HS-27A (cell line): ENCODE measurements around the gene ARX.

Experiments used
- DNase-seq: peaks from one replicate; pipeline ENCODE4 v3.0.0-alpha.2; 2012; ENCODE audit warnings: low read depth, missing footprints

ARX gene

DNA sequence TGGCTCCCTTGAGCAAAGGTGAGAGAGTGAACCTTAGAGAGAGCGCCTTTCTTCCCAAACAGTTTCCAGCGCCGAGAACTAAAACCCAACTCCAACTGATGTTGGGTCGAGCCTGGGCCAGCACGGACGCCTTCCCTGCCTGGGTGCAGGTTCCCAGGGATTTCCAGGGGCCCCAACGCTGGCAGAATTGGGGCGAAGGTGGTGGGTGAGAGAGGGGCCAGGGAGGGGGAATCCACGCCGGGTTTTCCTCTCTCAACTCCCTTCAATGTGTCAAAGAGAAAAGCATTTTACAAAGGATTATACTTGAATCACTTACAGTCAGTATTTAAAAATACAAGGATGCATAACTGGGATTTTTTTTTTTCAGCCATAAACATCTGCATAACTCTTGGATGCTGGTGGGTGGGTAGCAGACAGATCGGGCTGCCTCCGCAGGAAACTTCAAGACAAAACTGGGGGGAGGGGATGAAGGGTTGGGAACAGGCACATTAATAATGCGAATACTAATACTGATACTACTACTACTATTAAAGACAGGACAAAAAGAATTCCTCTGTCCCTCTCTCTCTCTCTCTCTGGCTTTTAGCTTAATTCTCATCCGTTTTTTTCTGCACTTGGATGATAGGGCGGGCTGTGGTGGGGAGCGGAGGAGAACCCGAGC lies 1.3 kb upstream of the ARX start:
- no peak for DNase-seq

DNA sequence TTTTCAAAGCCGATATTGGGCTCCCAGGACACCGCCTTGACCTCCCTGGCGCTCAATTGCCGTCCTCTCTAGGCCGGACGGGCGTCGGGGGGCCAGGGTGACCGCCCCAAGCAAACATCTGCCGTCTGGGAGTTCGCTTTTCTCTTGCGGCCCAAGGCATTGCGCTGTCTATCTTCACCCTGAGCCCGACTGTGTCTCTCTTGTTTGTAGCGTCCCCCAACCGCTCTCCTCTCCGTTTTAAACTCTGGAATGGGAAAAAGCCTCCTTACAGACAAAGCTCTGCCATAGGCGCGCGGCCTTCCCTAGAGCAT lies 551 bp upstream of the ARX start:
- no peak for DNase-seq

DNA sequence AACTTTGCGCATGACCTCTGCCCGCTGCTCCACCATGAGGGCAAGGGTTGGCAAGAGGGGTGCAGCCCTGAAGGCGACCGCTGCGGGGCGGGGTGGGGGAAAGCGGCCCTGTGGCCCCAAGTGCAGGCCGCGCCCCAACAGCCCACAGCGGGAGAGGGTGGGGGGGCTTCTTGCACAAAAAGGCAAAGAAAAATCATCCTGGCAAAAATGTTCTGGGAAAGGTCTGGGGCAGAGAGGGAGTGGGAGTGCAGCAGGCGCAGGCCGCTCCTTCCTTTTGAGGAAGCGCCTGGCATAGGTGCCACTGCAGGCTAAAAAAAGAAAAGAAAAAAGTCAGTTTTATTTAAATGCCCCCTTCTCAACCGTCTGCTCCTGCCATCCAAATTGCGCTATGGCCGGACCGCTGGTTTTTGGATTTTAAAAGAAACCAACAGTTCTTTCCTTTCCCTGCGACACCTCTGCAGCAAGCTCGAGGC lies 1.4 kb downstream of the ARX start:
- no peak for DNase-seq

DNA sequence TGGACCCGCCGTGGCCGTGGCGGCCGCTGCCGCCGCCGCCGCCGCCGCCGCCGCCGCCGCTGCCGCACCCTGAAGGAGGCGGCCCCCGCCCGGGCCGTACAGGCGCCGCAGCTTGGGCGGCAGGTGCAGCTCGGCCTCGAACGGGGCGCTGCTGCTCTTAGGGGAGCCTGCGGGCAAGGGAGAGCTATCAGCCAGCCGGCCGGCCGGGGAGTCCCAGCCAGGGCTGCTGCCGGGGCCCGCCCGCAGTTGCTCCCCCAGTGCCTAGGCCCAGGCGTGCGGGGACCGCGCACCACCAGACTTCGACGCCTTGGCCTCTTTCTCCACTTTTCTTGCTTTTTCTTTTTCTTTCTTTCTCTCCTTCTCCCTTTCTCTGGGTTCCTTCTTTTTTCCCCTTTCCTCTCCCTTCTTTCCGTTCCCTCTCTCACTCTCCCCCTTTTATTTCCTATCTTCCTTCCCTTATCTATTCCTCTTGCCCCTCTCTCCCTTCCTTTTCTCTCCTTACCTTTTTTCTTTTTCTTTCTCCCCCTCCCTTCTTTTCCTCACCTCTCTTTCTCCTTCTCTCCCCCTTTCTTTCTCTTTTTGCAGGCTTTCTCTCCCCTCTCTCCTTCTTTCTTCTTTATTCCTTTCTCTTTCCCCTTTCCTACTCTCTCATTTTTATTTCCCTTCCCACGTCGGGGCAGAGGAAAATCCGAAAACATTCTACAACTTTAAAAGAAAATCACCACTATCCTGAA lies 2.0 kb downstream of the ARX start:
- DNase-seq = no peak

DNA sequence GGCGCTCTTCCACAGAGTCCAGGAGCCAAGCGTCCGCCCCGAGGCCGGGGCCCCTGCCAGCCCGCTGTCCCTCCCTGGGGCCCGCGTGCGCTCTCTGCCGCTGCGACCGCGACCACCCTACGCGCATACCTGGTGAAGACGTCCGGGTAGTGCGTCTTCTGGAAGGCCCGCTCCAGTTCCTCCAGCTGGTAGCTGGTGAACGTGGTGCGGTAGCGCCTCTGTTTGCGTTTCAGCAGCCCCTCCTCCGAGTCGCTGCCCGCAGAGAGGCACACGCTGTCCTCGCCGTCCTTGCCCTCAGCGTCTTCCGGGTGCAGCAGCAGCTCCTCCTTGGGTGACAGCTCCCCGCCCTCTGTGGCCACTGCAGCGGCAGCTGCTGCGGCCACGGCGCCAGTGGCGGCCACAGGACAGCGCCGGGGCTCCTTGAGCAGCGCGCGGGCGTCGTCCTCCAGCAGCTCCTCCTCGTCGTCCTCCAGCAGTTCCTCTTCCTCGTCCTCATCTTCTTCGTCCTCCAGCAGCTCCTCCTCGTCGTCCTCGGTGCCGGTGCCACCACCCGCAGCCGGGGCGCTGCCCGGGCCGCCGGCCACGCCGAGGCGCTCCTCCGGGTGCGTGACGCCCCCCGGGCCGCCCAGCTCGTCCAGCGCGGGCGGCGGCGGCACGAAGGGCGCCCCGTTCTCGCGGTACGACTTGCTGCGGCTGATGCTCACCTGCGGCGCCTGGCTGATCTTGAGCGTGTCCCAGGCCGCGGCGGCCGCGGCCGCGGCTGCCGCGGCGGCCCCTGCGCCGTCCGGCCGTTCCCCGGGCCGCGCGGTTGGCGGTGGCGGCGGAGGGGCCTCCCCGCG lies 2.8 kb downstream of the ARX start:
- DNase-seq = no peak

DNA sequence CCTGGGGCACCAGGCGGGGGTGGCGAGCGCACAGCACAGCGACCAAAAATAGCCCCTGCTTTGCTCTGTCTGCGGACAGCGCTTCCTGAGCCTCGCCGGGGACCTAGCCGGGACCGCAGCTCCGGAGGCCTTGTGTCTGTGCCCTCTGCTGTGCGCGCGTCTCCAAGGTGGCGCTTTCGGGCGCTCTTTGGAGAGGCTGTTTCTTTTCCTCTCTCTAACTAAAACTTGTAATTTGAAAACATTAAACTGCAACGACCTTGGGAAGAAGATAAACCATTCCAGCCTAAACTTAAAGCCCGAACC lies 3.4 kb downstream of the ARX start:
- DNase-seq = no peak

DNA sequence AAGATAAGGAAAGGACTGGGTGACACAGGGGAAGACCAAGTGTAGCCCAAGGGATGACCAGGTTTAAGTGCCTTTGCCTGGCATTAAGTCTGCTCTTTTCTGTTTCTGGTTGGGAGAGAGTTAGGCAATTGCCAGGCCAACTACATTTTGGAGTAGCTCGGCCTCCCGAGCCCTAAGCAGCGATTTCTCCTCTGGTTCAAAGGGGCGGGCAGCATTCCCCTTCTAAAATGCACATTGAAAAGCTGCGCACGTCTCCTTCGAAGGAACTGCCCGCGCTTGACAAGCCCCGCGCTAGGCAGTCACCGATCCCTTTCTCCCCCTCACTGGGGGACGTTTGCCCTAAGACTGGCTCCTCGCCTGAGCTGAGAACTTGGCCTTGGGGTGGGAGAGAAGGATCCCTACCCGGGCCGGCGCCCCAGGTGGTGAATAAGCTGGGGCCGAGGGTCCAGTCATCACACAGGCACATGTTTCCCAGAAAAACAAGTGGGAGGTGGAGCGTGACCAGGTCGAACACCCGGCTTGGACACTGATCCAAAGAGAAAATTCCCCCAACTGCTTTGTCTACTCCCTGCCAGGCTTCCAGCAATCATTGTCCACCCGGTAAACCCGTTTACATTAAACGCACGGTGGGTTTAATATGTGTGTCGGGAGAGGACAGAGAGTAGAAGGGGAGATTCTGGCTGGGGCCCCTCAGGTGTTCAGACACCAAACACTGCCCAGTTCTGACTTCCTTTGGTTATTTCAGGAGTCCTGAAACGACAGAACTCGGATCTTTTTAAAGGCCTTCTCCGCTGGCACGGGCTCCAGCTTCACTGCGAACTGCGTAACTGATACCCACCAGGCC lies 4.0 kb downstream of the ARX start:
- DNase-seq = no peak

DNA sequence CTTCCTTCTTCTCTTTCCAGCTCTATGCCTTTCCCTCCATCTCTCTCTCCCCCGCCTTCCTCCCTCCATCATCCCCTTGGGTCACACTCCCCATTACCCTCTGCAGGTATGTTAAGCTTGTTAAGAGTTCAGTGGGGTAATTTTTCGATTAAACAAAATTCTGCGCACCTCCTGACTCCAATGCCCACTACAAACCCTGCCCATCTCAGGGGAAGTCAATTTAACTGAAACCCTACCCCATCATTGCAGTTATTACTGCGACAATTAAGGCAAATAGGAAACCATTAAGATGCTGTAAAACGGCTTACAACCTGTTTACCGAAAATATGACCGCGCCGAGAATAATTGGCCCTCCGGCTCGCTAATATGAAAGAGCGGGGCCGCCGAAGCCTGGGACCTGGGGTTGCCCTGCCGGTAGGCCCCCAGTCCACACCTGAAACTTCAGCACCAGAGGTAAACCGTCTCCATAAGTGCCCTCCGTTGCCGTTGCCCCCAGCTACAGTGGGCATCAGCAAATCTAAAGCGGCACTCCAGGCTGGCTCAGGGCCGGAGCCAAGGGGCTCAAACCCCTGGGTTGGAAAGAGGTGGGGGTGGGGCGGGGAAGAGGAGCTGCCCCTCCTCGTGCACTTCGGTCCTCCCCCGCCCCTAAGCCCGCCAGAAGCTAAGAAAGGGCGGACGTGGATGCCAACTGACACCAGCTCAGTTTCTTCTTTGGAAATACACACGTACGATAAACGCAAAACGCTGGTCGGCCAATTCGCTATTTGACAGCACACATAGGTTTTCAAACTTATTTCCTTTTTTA lies 4.8 kb downstream of the ARX start:
- DNase-seq = no peak

DNA sequence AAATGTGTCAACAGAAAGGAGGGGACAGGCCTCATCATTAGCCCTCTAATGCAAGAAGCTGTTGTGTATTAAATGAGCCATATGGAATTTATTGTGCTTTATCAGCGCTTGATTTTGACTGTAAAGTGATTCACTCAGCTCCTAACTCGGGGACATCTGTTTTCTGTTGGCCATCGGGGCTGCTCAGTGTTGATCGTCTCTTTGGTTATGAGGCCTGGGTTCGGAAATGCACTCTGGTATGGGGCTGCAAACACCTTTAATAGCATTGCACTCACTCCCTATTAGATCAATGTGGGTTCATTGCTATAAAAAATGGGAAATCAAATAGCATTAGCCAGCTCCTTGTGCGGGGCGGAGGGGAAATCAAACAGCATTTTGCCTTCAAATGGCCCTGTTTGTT lies 6.4 kb downstream of the ARX start:
- no peak for DNase-seq

DNA sequence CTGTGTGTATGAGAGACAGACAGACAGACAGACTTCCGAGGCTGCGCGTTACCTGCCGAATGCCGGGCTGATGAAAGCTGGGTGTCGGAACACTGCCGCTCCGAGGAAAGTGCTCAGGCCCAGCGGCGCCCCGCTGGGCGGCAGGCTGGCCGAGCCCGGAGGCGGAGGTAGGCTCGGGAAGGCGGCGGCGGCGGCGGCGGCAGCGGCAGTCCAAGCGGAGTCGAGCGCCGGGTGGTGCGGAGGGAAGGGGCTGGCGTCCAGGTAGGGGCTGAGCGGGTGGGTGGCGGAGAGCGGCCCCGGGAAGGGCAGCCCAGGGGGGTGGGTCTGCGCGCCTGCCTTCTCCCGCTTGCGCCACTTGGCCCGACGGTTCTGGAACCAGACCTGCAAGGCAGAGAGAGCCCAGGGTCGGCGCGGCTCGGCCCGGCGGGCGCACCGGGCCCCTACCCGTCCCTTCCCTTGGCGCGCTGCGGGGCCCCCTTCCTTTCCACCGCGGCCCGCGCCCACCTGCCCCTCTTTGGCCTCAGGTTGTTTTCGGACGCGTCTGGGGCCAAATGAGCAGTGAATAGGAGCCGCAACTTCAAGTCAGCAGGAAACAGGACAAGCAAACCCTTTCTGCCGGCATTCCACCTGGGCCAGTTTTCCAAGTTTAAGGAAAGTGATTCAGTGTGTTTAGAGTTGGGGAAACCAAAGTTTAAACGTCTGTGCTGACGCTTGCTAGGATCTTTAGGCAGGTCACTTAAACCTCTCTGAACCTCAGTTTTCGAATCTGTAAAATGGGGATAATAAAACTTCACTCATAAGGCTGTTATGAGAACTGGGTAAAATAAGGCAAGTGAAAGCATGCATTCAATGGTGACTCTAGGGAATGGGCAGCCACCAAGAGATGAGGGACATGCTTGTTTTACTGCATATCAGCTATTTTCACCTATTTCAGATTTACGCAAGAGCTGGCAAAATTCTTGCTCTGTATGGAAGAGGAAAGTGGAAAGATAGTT lies 8.4 kb downstream of the ARX start:
- DNase-seq = no peak

DNA sequence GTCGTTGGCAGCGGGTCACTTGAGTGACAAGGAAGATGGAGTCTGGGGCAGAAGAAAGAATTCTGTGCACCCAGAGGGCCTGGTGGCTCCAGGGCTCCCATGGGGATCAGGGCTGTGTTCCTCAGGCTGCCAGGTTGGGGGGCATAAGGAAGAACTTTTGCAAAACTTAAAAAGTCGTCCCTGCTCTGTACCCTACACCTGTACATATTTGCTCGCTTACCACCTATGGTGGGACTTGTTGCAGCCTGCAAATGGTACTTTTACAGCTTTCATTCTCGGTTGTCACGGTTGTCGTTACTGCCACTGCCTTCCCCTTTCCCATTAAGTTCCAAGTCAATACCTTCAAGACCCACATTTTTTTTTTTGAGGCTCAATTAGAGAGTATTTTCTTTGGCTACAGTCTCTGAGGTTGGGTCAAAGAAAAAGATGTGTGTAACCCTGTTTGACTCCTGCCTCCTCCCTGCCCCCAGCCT lies 9.1 kb downstream of the ARX start:
- DNase-seq = no peak

DNA sequence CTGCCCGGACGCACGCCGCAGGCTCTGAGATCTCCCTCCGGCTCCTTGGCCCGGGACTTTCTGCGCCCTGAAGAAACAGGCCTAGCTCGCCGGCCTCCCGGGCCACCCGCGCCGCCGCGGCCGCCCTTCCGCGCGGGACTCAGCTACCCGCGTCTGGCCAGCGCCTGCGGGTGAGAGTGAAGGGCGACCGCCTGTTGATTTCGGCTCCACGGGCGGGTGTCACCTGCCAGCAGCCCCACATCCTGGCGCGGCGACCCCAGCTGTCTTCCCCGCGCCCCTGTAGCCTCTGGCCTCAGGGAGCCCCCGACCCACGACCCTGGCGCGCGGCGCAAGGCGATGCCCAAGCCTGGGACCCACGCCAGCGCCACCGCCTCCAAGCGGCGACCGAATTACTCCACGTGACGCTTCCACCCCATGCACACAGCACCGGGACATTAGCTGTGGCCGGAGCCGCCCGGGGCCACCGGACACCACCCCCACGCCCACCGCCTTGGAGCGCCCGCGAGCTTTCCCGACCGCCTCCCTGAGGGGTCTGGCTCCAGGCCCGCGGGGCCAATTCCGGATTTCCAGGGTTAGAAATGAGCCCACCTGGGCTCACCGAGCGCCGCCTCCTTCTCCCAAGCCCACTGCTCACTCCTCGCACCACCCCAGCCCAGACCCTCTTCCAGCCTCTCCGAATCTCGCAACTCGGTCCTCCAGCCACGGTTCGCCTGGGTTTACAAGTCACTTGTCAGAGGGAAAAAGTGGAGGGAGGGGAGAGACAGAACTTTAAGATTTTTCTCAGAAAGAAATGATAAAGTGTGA lies 10.2 kb downstream of the ARX start:
- DNase-seq = no peak

DNA sequence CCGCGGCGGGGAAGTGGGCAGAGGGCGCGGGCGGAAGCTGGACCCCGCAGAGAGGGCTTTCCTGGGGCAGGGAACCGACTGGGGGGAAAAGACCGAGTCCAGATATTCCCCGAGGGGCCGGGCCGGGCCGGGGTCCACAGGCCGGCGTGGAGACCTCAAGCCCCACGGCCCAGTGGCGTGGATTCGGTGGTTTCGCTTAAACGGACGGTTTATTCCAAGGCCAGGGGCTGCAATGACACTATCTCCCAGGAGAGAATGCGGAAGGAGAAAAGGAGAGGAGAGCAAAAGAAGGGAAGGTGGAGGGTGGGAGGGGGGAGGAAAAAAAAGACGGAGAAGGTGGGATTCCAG lies 10.8 kb downstream of the ARX start:
- no peak for DNase-seq

DNA sequence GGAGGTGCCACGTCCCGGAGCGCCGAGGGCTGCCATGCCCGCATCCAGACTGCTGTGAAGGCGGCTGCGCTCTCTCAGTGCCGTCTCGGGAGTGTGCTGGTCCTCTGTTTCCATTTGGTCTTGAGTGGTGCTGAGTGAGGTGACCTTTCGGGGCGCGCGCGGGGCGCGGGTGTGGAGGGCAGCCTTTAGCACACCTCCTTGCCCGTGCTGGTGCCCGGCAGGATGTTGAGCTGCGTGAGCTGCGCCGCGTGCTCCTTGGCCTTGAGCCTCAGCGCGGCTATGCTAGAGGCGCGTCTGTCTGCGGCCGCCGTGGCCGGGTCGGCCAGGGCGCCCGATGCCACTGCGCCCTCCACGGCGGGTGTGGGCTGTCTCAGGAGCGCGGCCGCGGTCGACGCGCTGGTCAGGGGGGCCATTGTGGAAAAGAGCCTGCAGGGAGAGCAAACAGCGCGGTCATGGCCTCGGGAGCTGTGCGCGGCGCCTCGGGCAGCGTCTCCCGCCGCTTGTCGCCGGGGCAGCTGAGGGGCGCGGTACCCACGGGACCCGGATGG lies 11.2 kb downstream of the ARX start:
- DNase-seq = no peak

DNA sequence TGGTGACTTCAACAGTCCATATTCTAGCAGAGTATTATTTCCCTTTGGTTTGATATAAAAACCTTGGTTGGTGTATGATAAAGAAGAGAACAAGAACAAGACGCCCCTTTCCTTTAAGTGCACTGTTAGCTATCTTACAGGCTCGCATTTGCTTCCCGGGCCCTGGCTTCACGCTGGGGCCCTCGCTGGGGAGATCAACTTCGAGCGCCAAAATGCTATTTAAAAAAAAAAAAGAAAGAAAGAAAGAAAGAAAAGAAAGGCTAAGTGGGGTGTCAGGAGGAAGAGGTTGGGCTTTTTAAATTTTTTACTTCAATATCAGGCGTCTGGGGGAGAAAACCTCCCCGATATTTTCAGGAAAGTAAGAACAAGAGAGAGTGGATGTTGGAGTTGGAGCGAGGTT lies 11.7 kb downstream of the ARX start:
- no peak for DNase-seq

DNA sequence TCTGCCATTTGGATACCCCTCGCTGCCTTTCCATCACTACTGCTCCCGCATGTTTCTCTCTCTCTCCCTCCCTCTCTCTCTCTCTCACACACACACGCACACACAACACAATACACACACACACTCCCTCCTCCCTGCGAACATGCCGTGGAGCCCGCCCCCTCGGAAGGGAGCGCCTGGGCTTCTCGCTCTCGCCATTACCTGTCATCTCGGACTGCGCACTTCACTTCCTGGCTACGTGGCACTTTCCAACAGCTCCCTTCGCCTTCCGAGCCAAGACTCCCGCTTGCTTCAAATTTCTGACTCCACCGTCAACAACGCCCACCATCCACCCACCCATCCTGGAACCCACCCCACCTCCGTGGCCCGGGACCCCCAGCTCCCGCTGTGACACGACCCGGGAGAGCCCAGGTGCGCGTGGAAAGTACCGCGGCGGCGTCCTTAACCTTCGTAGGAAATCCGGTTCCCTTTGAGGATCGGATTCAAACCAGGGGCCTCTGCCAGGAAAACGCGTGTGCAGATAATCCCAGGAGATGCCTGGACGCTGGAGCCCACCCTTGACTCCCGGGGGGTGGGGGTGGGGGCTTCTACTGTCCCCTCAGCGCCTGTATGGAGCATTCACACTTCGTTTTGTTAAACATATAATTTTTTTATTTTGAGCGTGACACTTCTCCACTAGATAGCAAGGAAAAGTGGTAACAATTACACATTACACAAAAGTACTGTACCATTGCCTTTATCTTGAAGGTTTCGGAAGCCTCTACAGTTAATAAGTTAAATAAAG lies 12.5 kb downstream of the ARX start:
- DNase-seq = no peak

DNA sequence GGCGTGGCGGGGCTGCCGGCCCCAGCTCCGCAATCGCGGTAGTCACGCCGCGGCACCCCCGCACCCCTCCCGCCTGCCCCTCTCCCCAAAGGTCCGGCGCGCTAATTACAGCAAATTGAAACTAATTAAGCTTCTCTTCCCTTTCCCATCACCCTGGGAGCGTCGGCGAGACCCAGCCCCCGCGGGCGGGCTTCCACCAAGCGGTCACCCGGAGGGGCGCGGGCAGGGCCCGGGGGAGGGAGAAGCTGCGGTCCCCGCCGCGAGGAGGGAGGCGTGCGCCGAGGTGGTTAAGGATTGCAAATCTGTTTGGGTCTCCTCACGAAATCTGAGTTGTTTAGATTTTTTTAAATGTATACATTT lies 13.1 kb downstream of the ARX start:
- no peak for DNase-seq
